IMR-90 (cell line): ENCODE data around the gene CMTM1. TPM values are rescaled to one million over a fixed set of nuclear protein-coding genes. Genes with fewer than 3 reads are reported as not detected.

Experiments
- ATAC-seq: fragments of 200-7000 bp; cut with Tn5 transposase; 2 replicates; pipeline ENCODE4 v1.9.1; 2020; ENCODE audit warnings: low read depth, mild to moderate bottlenecking, moderate library complexity
- BruUV-seq: library from RNA; stranded (reverse); fragments of 400-500 nt; replicated peaks from 2 replicates; lab custom pipeline; 2021; lab: Mats Ljungman, UMichigan
- CTCF ChIA-PET: fragments of 300-600 bp; formaldehyde crosslinking; extraction: SDS; loops from one replicate; lab custom pipeline; 2021; ENCODE audit warnings: antibody characterized with exemption; lab: Yijun Ruan, JAX
- POLR2A ChIA-PET: fragments of 300-600 bp; sonication (Branson Sonifier 250); formaldehyde crosslinking; loops from one replicate; lab custom pipeline; 2022; ENCODE audit warnings: antibody characterized with exemption; ENCODE audit not compliant: unreplicated experiment; lab: Charles Lee
- DNase-seq: peaks from one replicate; pipeline ENCODE4 v3.0.0; 2013
- H2AFZ ChIP-seq: replicated peaks from 2 replicates; pipeline ENCODE3; 2013; ENCODE audit warnings: low read length, mild to moderate bottlenecking; ENCODE audit not compliant: poor library complexity
- H2AK5ac ChIP-seq: 2 replicates; pipeline ENCODE4 v1.6.1; 2013; ENCODE audit warnings: low read depth, low read length, inconsistent platforms
- H2AK9ac ChIP-seq: replicated peaks from 2 replicates; pipeline ENCODE3; 2013; ENCODE audit warnings: mild to moderate bottlenecking, low read depth, low read length, moderate library complexity; ENCODE audit not compliant: poor library complexity
- H2BK120ac ChIP-seq: 2 replicates; pipeline ENCODE4 v1.6.1; 2013; ENCODE audit warnings: low read depth, low read length, inconsistent platforms
- H2BK15ac ChIP-seq: 3 replicates; pipeline ENCODE4 v1.6.1; 2013; ENCODE audit warnings: low read depth, low read length, inconsistent platforms
- H2BK20ac ChIP-seq: 2 replicates; pipeline ENCODE4 v1.6.1; 2013; ENCODE audit warnings: low read depth, mild to moderate bottlenecking, inconsistent platforms, low read length, moderate library complexity
- H2BK5ac ChIP-seq: 2 replicates; pipeline ENCODE4 v1.6.1; 2013; ENCODE audit warnings: mild to moderate bottlenecking, low read depth, low read length, inconsistent platforms; ENCODE audit not compliant: poor library complexity, severe bottlenecking
- H3K14ac ChIP-seq: replicated peaks from 2 replicates; pipeline ENCODE4 v1.6.1; 2013; ENCODE audit warnings: low read depth, low read length, inconsistent platforms
- H3K18ac ChIP-seq: 2 replicates; pipeline ENCODE4 v1.6.1; 2013; ENCODE audit warnings: low read depth, low read length, control low read depth
- H3K23ac ChIP-seq: 2 replicates; pipeline ENCODE4 v1.6.1; 2013; ENCODE audit warnings: low read depth, low read length, inconsistent platforms
- H3K27ac ChIP-seq: 2 replicates; pipeline ENCODE4 v1.5.1; 2013; ENCODE audit warnings: mild to moderate bottlenecking, control low read depth, low read length; ENCODE audit not compliant: insufficient read depth
- H3K27me3 ChIP-seq: 2 replicates; pipeline ENCODE4 v1.6.1; 2013; ENCODE audit warnings: low read length; ENCODE audit not compliant: control insufficient read depth, insufficient read depth
- H3K36me3 ChIP-seq: 2 replicates; pipeline ENCODE4 v1.6.1; 2013; ENCODE audit warnings: low read length, mixed read lengths; ENCODE audit not compliant: control insufficient read depth, insufficient read depth
- H3K4ac ChIP-seq: 2 replicates; pipeline ENCODE4 v1.6.1; 2013; ENCODE audit warnings: low read depth, low read length, inconsistent platforms
- H3K4me1 ChIP-seq: 2 replicates; pipeline ENCODE4 v1.6.1; 2013; ENCODE audit warnings: low read length, mixed read lengths; ENCODE audit not compliant: control insufficient read depth, insufficient read depth
- H3K4me2 ChIP-seq: 2 replicates; pipeline ENCODE4 v1.6.1; 2013; ENCODE audit warnings: low read depth, mild to moderate bottlenecking, control low read depth, low read length, moderate library complexity
- H3K4me3 ChIP-seq: 2 replicates; pipeline ENCODE4 v1.5.1; 2013; ENCODE audit warnings: low read depth, mild to moderate bottlenecking, control low read depth, low read length, moderate library complexity; ENCODE audit not compliant: insufficient read depth
- H3K56ac ChIP-seq: 2 replicates; pipeline ENCODE4 v1.6.1; 2013; ENCODE audit warnings: low read length, inconsistent platforms; ENCODE audit not compliant: insufficient read depth; ENCODE audit errors: extremely low read depth
- H3K79me1 ChIP-seq, 2 experiments: 2 replicates each; pipeline ENCODE4 v1.6.1; 2013; ENCODE audit warnings: low read length in 2 of 2, inconsistent platforms in 1 of 2, low read depth in 1 of 2
- H3K9ac ChIP-seq: 2 replicates; pipeline ENCODE4 v1.6.1; 2013; ENCODE audit warnings: low read depth, low read length, control low read depth
- H3K9me1 ChIP-seq: 2 replicates; pipeline ENCODE4 v1.6.1; 2013; ENCODE audit warnings: low read length, inconsistent platforms; ENCODE audit not compliant: insufficient read depth
- H3K9me3 ChIP-seq: 2 replicates; pipeline ENCODE4 v1.6.1; 2013; ENCODE audit warnings: low read length; ENCODE audit not compliant: control insufficient read depth, insufficient read depth
- H4K20me1 ChIP-seq: 2 replicates; pipeline ENCODE4 v1.6.1; 2013; ENCODE audit warnings: low read length, inconsistent platforms; ENCODE audit not compliant: insufficient read depth
- H4K5ac ChIP-seq: 2 replicates; pipeline ENCODE4 v1.6.1; 2013; ENCODE audit warnings: mild to moderate bottlenecking, low read depth, low read length, control low read depth
- H4K8ac ChIP-seq, 2 experiments: 2 replicates each; pipeline ENCODE4 v1.6.1; 2013; ENCODE audit warnings: low read depth in 2 of 2, low read length in 2 of 2, control low read depth in 1 of 2, inconsistent platforms in 1 of 2
- H4K91ac ChIP-seq: 2 replicates; pipeline ENCODE4 v1.6.1; 2013; ENCODE audit warnings: low read depth, low read length, inconsistent platforms; ENCODE audit not compliant: insufficient read depth
- BHLHE40 ChIP-seq: fragments of 150-350 bp; IDR thresholded peaks from 2 replicates; pipeline ENCODE4 v1.6.1; 2016; ENCODE audit warnings: mild to moderate bottlenecking, low read depth, low read length
- CEBPB ChIP-seq: IDR thresholded peaks from 2 replicates; pipeline ENCODE4 v1.6.1; 2012; ENCODE audit warnings: low read depth, low read length, improper control_type of control experiment
- CHD1 ChIP-seq: IDR thresholded peaks from 2 replicates; pipeline ENCODE4 v1.6.1; 2012; ENCODE audit warnings: low read depth, low read length, improper control_type of control experiment
- CTCF ChIP-seq: conservative IDR thresholded peaks from 2 replicates; pipeline ENCODE4 v1.5.1; 2012; ENCODE audit warnings: mild to moderate bottlenecking, low read depth, low read length, improper control_type of control experiment
- ELK1 ChIP-seq: fragments of 150-350 bp; IDR thresholded peaks from 2 replicates; pipeline ENCODE4 v1.6.1; 2016; ENCODE audit warnings: low read depth, mild to moderate bottlenecking, low read length, moderate library complexity, borderline replicate concordance
- FOS ChIP-seq: fragments of 150-350 bp; IDR thresholded peaks from 2 replicates; pipeline ENCODE4 v1.6.1; 2016; ENCODE audit warnings: low read depth, low read length
- MAFK ChIP-seq: IDR thresholded peaks from 2 replicates; pipeline ENCODE4 v1.6.1; 2012; ENCODE audit warnings: low read depth, low read length, improper control_type of control experiment
- MAZ ChIP-seq: IDR thresholded peaks from 2 replicates; pipeline ENCODE4 v1.6.1; 2012; ENCODE audit warnings: low read depth, mild to moderate bottlenecking, low read length, improper control_type of control experiment, moderate library complexity, borderline replicate concordance
- MXI1 ChIP-seq: IDR thresholded peaks from 2 replicates; pipeline ENCODE4 v1.6.1; 2012; ENCODE audit warnings: low read depth, mild to moderate bottlenecking, low read length, moderate library complexity, borderline replicate concordance
- POLR2A ChIP-seq: IDR thresholded peaks from 2 replicates; pipeline ENCODE4 v1.6.1; 2012; ENCODE audit warnings: mild to moderate bottlenecking, low read depth, low read length
- RAD21 ChIP-seq: IDR thresholded peaks from 2 replicates; pipeline ENCODE4 v1.6.1; 2012; ENCODE audit warnings: low read length, improper control_type of control experiment
- RCOR1 ChIP-seq: IDR thresholded peaks from 2 replicates; pipeline ENCODE4 v1.6.1; 2012; ENCODE audit warnings: mild to moderate bottlenecking, low read length, improper control_type of control experiment; ENCODE audit not compliant: insufficient replicate concordance
- RFX5 ChIP-seq: IDR thresholded peaks from 2 replicates; pipeline ENCODE4 v1.8.0; 2012; ENCODE audit warnings: low read depth, mild to moderate bottlenecking, low read length, moderate library complexity
- SMC3 ChIP-seq: fragments of 150-350 bp; IDR thresholded peaks from 2 replicates; pipeline ENCODE4 v1.6.1; 2016; ENCODE audit warnings: low read depth, mild to moderate bottlenecking, antibody characterized with exemption, low read length, moderate library complexity
- WGBS, 2 experiments: methylation state at CpG; one replicate each; pipeline versions ENCODE4 v1.1.5 to v1.1.7; 2013; ENCODE audit warnings: missing lambda C conversion rate in 2 of 2; ENCODE audit not compliant: insufficient read length in 1 of 2; ENCODE audit errors: extremely low coverage in 2 of 2; 5-methylcytosine and 5-hydroxymethylcytosine counted together
- dilution Hi-C: fragments of 300-500 bp; cut with HindIII; formaldehyde crosslinking; loops from one replicate; pipeline ENCODE4 v1.14.3; 2018; ENCODE audit warnings: low sequenced_read_pairs; ENCODE audit not compliant: unreplicated experiment
- in situ Hi-C: fragments of 300-500 bp; cut with MboI; formaldehyde crosslinking; loops from 3 replicates; pipeline ENCODE4 v1.14.3; 2019; ENCODE audit warnings: low sequenced_read_pairs, inconsistent platforms, mixed read lengths
- intact Hi-C: fragments of 100-400 bp; cut with micrococcal nuclease; formaldehyde crosslinking; loops from 2 replicates; pipeline ENCODE4 v1.10.0; 2022
- polyA plus RNA-seq, 3 experiments: library from polyadenylated mRNA; depleted of rRNA; stranded (reverse); fragments of >200 nt; gene quantifications; 2 replicates each; pipeline ENCODE4 v1.2.3, GENCODE V29; 2012; ENCODE audit warnings: low replicate concordance in 1 of 3
- total RNA-seq: library from RNA; depleted of rRNA; stranded (reverse); fragments of >200 nt; gene quantifications from 2 replicates; pipeline ENCODE4 v1.2.3, GENCODE V29; 2012

The CMTM1 gene
- total and polyA plus RNA-seq, 2 of the 4 experiments (the other 2 are of a cell fraction): 0.54 to 2.1 TPM

- dilution Hi-C loops: no loop called here
- H4K91ac ChIP-seq: peak overlapping the region; percentile 91
- peak; percentile 93 for TF ChIP-seq CTCF
- no peak for TF ChIP-seq POLR2A
- TF ChIP-seq FOS: no peak
- no peak for TF ChIP-seq RFX5
- no peak for TF ChIP-seq CEBPB
- TF ChIP-seq BHLHE40: no peak
- no peak for TF ChIP-seq ELK1
- TF ChIP-seq MAFK: no peak
- peak; percentile 85; the same call in 1 of the 2 replicates for TF ChIP-seq MXI1
- peak; percentile 80 for TF ChIP-seq RAD21
- TF ChIP-seq SMC3: peak; percentile 87
- no peak for TF ChIP-seq CHD1
- no peak for TF ChIP-seq MAZ
- TF ChIP-seq RCOR1: peak; percentile 26
Measured at GRCh38 chr16:66608241-66609138, 42.3 kb downstream of the CMTM1 start.

More at GRCh38 chr16:66608241-66609138, 42.3 kb downstream of the CMTM1 start:
- Histone ChIP-seq H2BK20ac (peak overlapping the region; percentile 75), H2BK120ac (peak overlapping the region; percentile 35; the same call in 1 of the 2 replicates), H3K9ac (peak overlapping the region; percentile 8; the same call in 1 of the 2 replicates), H2AK9ac (peak overlapping the region; percentile 92), H2BK5ac (peak overlapping the region; percentile 46), H3K9me3 (no peaks in the 10 kb centered on the region), H3K56ac (no peak overlapping the region), H3K4me1 (peaks cover 21% of the 10 kb centered on the region), H2AK5ac (peak overlapping the region; percentile 99), H3K18ac (peak overlapping the region; percentile 67), H3K4me3 (no peak overlapping the region), H4K5ac (peak overlapping the region; percentile 61; the same call in 1 of the 2 replicates), H2AFZ (peak overlapping the region; percentile 58), H3K4me2 (peak overlapping the region; percentile 52), H4K8ac (peak overlapping the region; percentile 36 to 52), H3K23ac (peak overlapping the region; percentile 10), H3K9me1 (peaks cover 10% of the 10 kb centered on the region), H3K4ac (peak overlapping the region; percentile 90), H3K79me1 (peaks cover 16 to 59% of the 10 kb centered on the region in 2 experiments), H3K36me3 (peaks cover 43% of the 10 kb centered on the region), H4K20me1 (peaks cover 17% of the 10 kb centered on the region), H3K14ac (peak overlapping the region; percentile 83), H3K27me3 (no peaks in the 10 kb centered on the region), H3K27ac (peak overlapping the region; percentile 19), H2BK15ac (peak overlapping the region; percentile 79; the same call in 1 of the 3 replicates)
- no TSS peak for BruUV-seq
- peak; percentile 49 for ATAC-seq
- 48% methylated on average over 5 of the region's 17 CpGs; no CpG with 5 or more reads in 1 of the 2 experiments for WGBS, 2 experiments
- peak; percentile 86 for DNase-seq
- intact Hi-C loops (loop anchor here (1.0 to 5.0 kb wide), 4 partner anchors 54 to 264 kb away; no protein-coding TSS in a partner anchor), in situ Hi-C loops (no loop called here)
- CTCF ChIA-PET: interaction anchor here (0.6 to 2.0 kb wide), 12 partner anchors 9 to 1101 kb away, joined by 3 to 10 read pairs (median 4); no protein-coding TSS in a partner anchor
- POLR2A ChIA-PET: interaction anchor here (0.6 kb wide), 2 partner anchors 90 to 264 kb away, joined by 3 read pairs; no protein-coding TSS in a partner anchor
